Progenitor cell of endocrine pancreas (in vitro differentiated cells): ENCODE measurements around the gene GRAMD1C. TPM values are rescaled to one million over a fixed set of nuclear protein-coding genes. Genes with fewer than 3 reads are reported as not detected.

Experiments used
- DNase-seq: peaks from one replicate; pipeline ENCODE4 v3.0.0; 2021; ENCODE audit warnings: low spot score; ENCODE audit not compliant: unreplicated experiment
- H3K27ac Mint-ChIP-seq: 2 replicates; pipeline ENCODE4 v1.8.0; 2021; ENCODE audit warnings: mild to moderate bottlenecking, moderate library complexity, mixed read lengths
- H3K27me3 Mint-ChIP-seq: 2 replicates; pipeline ENCODE4 v1.8.0; 2021; ENCODE audit warnings: mixed read lengths
- H3K36me3 Mint-ChIP-seq: 2 replicates; pipeline ENCODE4 v1.8.0; 2022; ENCODE audit warnings: mixed read lengths; ENCODE audit not compliant: insufficient read depth
- H3K4me1 Mint-ChIP-seq: 2 replicates; pipeline ENCODE4 v1.8.0; 2021; ENCODE audit warnings: low read depth, mixed read lengths
- H3K4me3 Mint-ChIP-seq: 2 replicates; pipeline ENCODE4 v1.8.0; 2021; ENCODE audit warnings: low read depth, mild to moderate bottlenecking, moderate library complexity, mixed read lengths
- H3K9me3 Mint-ChIP-seq: 2 replicates; pipeline ENCODE4 v1.8.0; 2021; ENCODE audit warnings: low read depth, mixed read lengths
- total RNA-seq: library from RNA; stranded (reverse); gene quantifications from 2 replicates; pipeline ENCODE4 v1.2.1, GENCODE V29; 2021
- TF ChIP-seq, protein P1 (sequence below): fragments of 200-600 bp; sonication (generic); IDR thresholded peaks from one replicate; pipeline ENCODE4 v1.5.0; 2021; ENCODE audit warnings: antibody characterized with exemption, mild to moderate bottlenecking; ENCODE audit not compliant: unreplicated experiment

Gene GRAMD1C
- total RNA-seq, 1 donor from 2014 or later: 1.7 TPM

DNA sequence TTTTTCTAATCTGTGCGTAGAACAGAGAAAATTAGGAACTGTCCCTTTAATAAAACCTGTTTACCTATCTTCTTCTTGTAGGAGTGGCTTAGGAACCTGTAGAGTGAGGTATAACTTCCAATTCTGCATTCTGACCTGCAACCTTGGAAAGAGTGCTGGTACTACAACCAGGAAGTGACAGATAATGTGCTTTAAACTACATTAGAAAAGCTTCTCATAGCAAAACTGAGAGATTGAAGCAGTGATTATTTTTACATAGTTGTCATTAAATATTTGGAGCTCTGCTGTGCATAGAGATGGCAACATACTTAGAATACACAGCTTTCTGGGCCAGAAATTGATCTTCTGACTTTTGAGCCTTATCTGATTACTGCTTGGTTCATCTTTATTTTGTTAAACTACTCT, 58.8 kb downstream of the GRAMD1C start:
- Mint-ChIP-seq H3K9me3 (no peaks in the 10 kb centered on the region), H3K36me3 (no peaks in the 10 kb centered on the region), H3K27me3 (no peaks in the 10 kb centered on the region), H3K27ac (no peak overlapping the region), H3K4me3 (no peak overlapping the region), H3K4me1 (peaks cover 6% of the 10 kb centered on the region)
- no peak for DNase-seq
- TF ChIP-seq, protein P1, sequence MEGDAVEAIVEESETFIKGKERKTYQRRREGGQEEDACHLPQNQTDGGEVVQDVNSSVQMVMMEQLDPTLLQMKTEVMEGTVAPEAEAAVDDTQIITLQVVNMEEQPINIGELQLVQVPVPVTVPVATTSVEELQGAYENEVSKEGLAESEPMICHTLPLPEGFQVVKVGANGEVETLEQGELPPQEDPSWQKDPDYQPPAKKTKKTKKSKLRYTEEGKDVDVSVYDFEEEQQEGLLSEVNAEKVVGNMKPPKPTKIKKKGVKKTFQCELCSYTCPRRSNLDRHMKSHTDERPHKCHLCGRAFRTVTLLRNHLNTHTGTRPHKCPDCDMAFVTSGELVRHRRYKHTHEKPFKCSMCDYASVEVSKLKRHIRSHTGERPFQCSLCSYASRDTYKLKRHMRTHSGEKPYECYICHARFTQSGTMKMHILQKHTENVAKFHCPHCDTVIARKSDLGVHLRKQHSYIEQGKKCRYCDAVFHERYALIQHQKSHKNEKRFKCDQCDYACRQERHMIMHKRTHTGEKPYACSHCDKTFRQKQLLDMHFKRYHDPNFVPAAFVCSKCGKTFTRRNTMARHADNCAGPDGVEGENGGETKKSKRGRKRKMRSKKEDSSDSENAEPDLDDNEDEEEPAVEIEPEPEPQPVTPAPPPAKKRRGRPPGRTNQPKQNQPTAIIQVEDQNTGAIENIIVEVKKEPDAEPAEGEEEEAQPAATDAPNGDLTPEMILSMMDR: no peak

DNA sequence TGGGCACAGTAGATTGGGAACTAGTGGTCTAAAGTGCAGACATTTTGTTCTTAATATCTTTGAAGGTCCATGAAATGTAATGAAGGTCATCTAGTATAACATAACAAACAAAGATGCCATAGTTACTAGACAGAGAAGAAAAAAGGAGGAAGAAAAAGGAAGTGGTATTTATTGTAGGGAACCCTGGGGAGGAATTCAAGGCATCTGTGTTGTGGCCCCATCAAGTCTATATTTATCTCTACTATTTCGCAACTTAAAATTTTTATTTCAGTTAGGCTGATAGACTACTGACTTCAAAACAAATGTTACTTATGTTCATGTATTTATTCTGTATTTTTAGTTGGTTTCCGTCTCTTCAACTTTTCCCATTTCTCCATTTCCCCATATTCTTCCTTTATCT, 60.3 kb downstream of the GRAMD1C start:
- no peak overlapping the region for H3K27ac Mint-ChIP-seq
- H3K36me3 Mint-ChIP-seq: no peaks in the 10 kb centered on the region
- no peaks in the 10 kb centered on the region for H3K27me3 Mint-ChIP-seq
- peaks cover 6% of the 10 kb centered on the region for H3K4me1 Mint-ChIP-seq
- DNase-seq: no peak
- no peak overlapping the region for H3K4me3 Mint-ChIP-seq
- TF ChIP-seq, protein P1: no peak
- H3K9me3 Mint-ChIP-seq: no peaks in the 10 kb centered on the region

DNA sequence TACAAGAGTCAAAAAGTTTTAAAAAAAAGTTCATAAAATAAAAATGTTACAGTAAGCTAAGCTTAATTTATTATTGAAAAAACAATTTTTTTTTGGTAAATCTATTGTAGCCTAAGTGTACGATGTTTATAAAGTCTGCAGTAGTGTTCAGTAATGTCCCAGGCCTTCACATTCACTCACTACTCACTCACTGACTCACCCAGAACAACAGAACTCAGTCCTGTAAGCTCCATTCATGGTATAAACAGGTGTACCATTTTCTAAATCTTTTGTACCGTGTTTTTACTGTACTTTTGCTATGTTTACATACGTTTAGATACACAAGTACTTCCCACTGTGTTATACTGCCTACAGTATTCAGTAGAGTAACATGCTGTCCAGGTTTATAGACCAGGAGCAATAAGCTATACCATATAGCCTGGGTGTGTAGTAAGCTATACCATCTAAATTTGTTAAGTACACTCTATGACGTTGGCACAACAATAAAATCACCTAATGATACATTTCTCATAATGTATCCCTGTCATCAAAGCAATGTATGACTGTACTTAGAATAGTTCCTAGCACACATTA, 68.1 kb downstream of the GRAMD1C start:
- H3K4me3 Mint-ChIP-seq: no peak overlapping the region

DNA sequence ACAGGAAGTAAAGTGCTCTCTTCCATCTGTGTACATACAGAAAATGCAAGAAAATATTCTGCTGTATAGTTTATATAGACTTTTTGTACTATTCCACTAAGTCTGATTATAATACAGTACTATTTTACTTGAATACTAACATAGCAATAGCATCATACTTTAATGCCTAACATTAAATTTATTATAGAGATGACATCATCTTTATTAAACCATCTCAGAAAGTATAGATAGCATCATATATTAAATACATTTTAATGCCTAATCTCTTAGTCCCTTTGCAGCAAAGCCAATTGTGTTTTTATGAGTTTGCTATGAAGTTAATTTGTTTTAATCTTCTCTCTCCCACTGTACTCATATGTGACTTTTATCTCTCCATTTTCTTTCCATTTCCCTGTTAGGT, 69.5 kb downstream of the GRAMD1C start:
- no peak for DNase-seq
- Mint-ChIP-seq H3K4me3 (no peak overlapping the region), H3K4me1 (no peaks in the 10 kb centered on the region), H3K27me3 (no peaks in the 10 kb centered on the region), H3K27ac (no peak overlapping the region), H3K36me3 (no peaks in the 10 kb centered on the region), H3K9me3 (no peaks in the 10 kb centered on the region)
- TF ChIP-seq, protein P1: no peak

More for the DNA sequence above, 68.1 kb downstream of the GRAMD1C start:
- H3K36me3 Mint-ChIP-seq: no peaks in the 10 kb centered on the region
- H3K9me3 Mint-ChIP-seq: no peaks in the 10 kb centered on the region
- no peak overlapping the region for H3K27ac Mint-ChIP-seq
- TF ChIP-seq, protein P1: no peak
- DNase-seq: no peak
- no peaks in the 10 kb centered on the region for H3K27me3 Mint-ChIP-seq
- no peaks in the 10 kb centered on the region for H3K4me1 Mint-ChIP-seq

DNA sequence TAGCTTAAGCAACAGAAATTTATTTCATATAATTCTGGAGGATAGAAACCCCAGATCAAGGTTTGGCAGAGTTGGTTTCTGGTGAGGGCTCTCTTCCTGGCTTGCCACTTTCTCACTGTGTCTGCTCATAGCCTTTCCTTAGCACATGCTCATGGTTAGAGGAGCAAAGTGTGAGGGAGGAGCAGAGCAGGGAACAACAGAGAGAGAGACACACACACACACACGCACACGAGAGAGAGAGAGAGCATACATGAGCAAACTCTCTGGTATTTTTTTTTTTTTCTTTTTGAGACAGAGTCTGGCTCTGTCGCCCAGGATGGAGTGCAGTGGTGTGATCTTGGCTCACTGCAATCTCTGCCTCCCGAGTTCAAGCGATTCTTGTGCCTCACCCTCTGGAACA, 72.4 kb downstream of the GRAMD1C start:
- H3K4me3 Mint-ChIP-seq: no peak overlapping the region
- TF ChIP-seq, protein P1: no peak
- no peaks in the 10 kb centered on the region for H3K9me3 Mint-ChIP-seq

More for the DNA sequence above, 72.4 kb downstream of the GRAMD1C start:
- no peaks in the 10 kb centered on the region for H3K4me1 Mint-ChIP-seq
- H3K36me3 Mint-ChIP-seq: no peaks in the 10 kb centered on the region
- no peaks in the 10 kb centered on the region for H3K27me3 Mint-ChIP-seq
- DNase-seq: no peak
- H3K27ac Mint-ChIP-seq: no peak overlapping the region
